GM21737 (cell line): ENCODE measurements around the gene HPS6.

Experiments
- ATAC-seq: cut with Tn5 transposase; IDR thresholded peaks from one replicate; pipeline ENCODE4 v1.9.1; 2021; ENCODE audit warnings: mild to moderate bottlenecking, moderate library complexity; ENCODE audit not compliant: unreplicated experiment

The HPS6 gene

GRCh38 chr10:102115775-102116174 is 50.6 kb downstream of the HPS6 start:
- no peak for ATAC-seq

- ATAC-seq, result no peak
Measured at GRCh38 chr10:102116656-102117055, 51.5 kb downstream of the HPS6 start.
